ENCODE measurements around the gene RHEBL1.
"Not testable (repeated sequence)": the region's sequence is repeated elsewhere in the genome, so short reads cannot be mapped to it uniquely, and the experiment has no call there.

RHEBL1 gene

GRCh38 chr12:49089821-49090773 is 20.3 kb upstream of the RHEBL1 start:
- DNase-seq (ENCODE audit: low read depth, low spot score): peak; percentile 66

- no peak for DNase-seq (ENCODE audit: low read depth, low spot score)
Measured at GRCh38 chr12:49088932-49089330, 19.2 kb upstream of the RHEBL1 start.

GRCh38 chr12:49088150-49088931 is 18.6 kb upstream of the RHEBL1 start:
- DNase-seq (ENCODE audit: low read depth, low spot score): peak; percentile 95

GRCh38 chr12:49086116-49086515 is 16.3 kb upstream of the RHEBL1 start:
- no peak for DNase-seq (ENCODE audit: low read depth, low spot score)

- no peak for DNase-seq (ENCODE audit: low read depth, low spot score)
Measured at GRCh38 chr12:49084438-49084837, 14.7 kb upstream of the RHEBL1 start.

GRCh38 chr12:49079793-49080192 is 10.0 kb upstream of the RHEBL1 start:
- no peak for DNase-seq (ENCODE audit: low read depth, low spot score)

GRCh38 chr12:49070971-49071370 is 1.2 kb upstream of the RHEBL1 start:
- no peak for DNase-seq (ENCODE audit: low read depth, low spot score)

GRCh38 chr12:49068879-49069506 is 786 bp downstream of the RHEBL1 start:
- no peak for DNase-seq (ENCODE audit: low read depth, low spot score)

GRCh38 chr12:49066120-49066519 is 3.7 kb downstream of the RHEBL1 start:
- DNase-seq (ENCODE audit: low read depth, low spot score): no peak

- no peak for DNase-seq (ENCODE audit: low read depth, low spot score)
Measured at GRCh38 chr12:49064767-49065152, 5.0 kb downstream of the RHEBL1 start.

GRCh38 chr12:49061916-49062315 is 7.9 kb downstream of the RHEBL1 start:
- DNase-seq (ENCODE audit: low read depth, low spot score): not testable (repeated sequence)

- no peak for DNase-seq (ENCODE audit: low read depth, low spot score)
Measured at GRCh38 chr12:49061157-49061650, 8.6 kb downstream of the RHEBL1 start.

GRCh38 chr12:49060237-49061156 is 9.3 kb downstream of the RHEBL1 start, which contains the start of gene KMT2D:
KMT2D (minus strand) TSS chr12:49060794; CDS start chr12:49055324, 5,470 bp downstream.
- peak; percentile 98 for DNase-seq (ENCODE audit: low read depth, low spot score)

GRCh38 chr12:49059299-49060171 is 10.2 kb downstream of the RHEBL1 start:
- peak; percentile 62 for DNase-seq (ENCODE audit: low read depth, low spot score)

GRCh38 chr12:49059045-49059298 is 10.8 kb downstream of the RHEBL1 start:
- peak; percentile 25 for DNase-seq (ENCODE audit: low read depth, low spot score)

GRCh38 chr12:49058366-49059044 is 11.3 kb downstream of the RHEBL1 start:
- no peak for DNase-seq (ENCODE audit: low read depth, low spot score)

- no peak for DNase-seq (ENCODE audit: low read depth, low spot score)
Measured at GRCh38 chr12:49057888-49058287, 11.9 kb downstream of the RHEBL1 start.

- peak; percentile 71 for DNase-seq (ENCODE audit: low read depth, low spot score)
Measured at GRCh38 chr12:49055978-49056754, 13.6 kb downstream of the RHEBL1 start.

GRCh38 chr12:49055092-49055491 is 14.7 kb downstream of the RHEBL1 start:
- no peak for DNase-seq (ENCODE audit: low read depth, low spot score)

Data from astrocyte of the hippocampus (primary cell).